ENCODE data around the gene PANX2.
"Not testable (repeated sequence)": the region's sequence is repeated elsewhere in the genome, so short reads cannot be mapped to it uniquely, and the experiment has no call there.

Gene PANX2

GRCh38 chr22:50161508-50162390 lies 8.8 kb upstream of the PANX2 start:
- Histone ChIP-seq H3K27me3 (ENCODE audit: insufficient read depth, low read depth) (no peaks in the 10 kb centered on the region), H3K36me3 (ENCODE audit: insufficient read depth) (no peaks in the 10 kb centered on the region)
- no peak for TF ChIP-seq CTCF (conservative IDR thresholded peaks at IDR 0.05; ENCODE audit: low read depth, low read length)

GRCh38 chr22:50162391-50162956 lies 8.1 kb upstream of the PANX2 start:
- H3K36me3 ChIP-seq (ENCODE audit: insufficient read depth): no peaks in the 10 kb centered on the region
- TF ChIP-seq CTCF (conservative IDR thresholded peaks at IDR 0.05; ENCODE audit: low read depth, low read length): no peak
- no peaks in the 10 kb centered on the region for H3K4me1 ChIP-seq (ENCODE audit: low read depth, poor library complexity, severe bottlenecking)
- no peaks in the 10 kb centered on the region for H3K27me3 ChIP-seq (ENCODE audit: insufficient read depth, low read depth)
- no peak overlapping the region for H2AFZ ChIP-seq (ENCODE audit: low read depth)
- H4K20me1 ChIP-seq (ENCODE audit: insufficient read depth): no peaks in the 10 kb centered on the region
- no peak overlapping the region for H3K4me3 ChIP-seq (IDR thresholded peaks at IDR 0.05; ENCODE audit: insufficient read depth, low read depth, low read length)
- no peaks in the 10 kb centered on the region for H3K79me2 ChIP-seq (ENCODE audit: insufficient read depth, low read depth)
- H3K27ac ChIP-seq: no peak overlapping the region
- no peak overlapping the region for H3K9ac ChIP-seq
- H3K4me2 ChIP-seq: no peak overlapping the region

More at GRCh38 chr22:50161508-50162390, 8.8 kb upstream of the PANX2 start:
- Histone ChIP-seq H3K4me3 (IDR thresholded peaks at IDR 0.05; ENCODE audit: insufficient read depth, low read depth, low read length) (no peak overlapping the region), H3K4me2 (no peak overlapping the region), H3K79me2 (ENCODE audit: insufficient read depth, low read depth) (no peaks in the 10 kb centered on the region), H3K27ac (no peak overlapping the region), H2AFZ (ENCODE audit: low read depth) (no peak overlapping the region), H4K20me1 (ENCODE audit: insufficient read depth) (no peaks in the 10 kb centered on the region), H3K4me1 (ENCODE audit: low read depth, poor library complexity, severe bottlenecking) (no peaks in the 10 kb centered on the region), H3K9ac (no peak overlapping the region)

- H3K27me3 ChIP-seq (ENCODE audit: insufficient read depth, low read depth): no peaks in the 10 kb centered on the region
- H4K20me1 ChIP-seq (ENCODE audit: insufficient read depth): no peaks in the 10 kb centered on the region
- H3K4me1 ChIP-seq (ENCODE audit: low read depth, poor library complexity, severe bottlenecking): no peaks in the 10 kb centered on the region
- H2AFZ ChIP-seq (ENCODE audit: low read depth): no peak overlapping the region
- H3K36me3 ChIP-seq (ENCODE audit: insufficient read depth): no peaks in the 10 kb centered on the region
- no peaks in the 10 kb centered on the region for H3K79me2 ChIP-seq (ENCODE audit: insufficient read depth, low read depth)
- H3K4me2 ChIP-seq: no peak overlapping the region
- no peak overlapping the region for H3K9ac ChIP-seq
- no peak overlapping the region for H3K27ac ChIP-seq
- H3K4me3 ChIP-seq (IDR thresholded peaks at IDR 0.05; ENCODE audit: insufficient read depth, low read depth, low read length): no peak overlapping the region
- TF ChIP-seq CTCF (conservative IDR thresholded peaks at IDR 0.05; ENCODE audit: low read depth, low read length): no peak
Measured at GRCh38 chr22:50165436-50166123, 5.0 kb upstream of the PANX2 start.

- no peak overlapping the region for H3K4me3 ChIP-seq (IDR thresholded peaks at IDR 0.05; ENCODE audit: insufficient read depth, low read depth, low read length)
- H3K4me1 ChIP-seq (ENCODE audit: low read depth, poor library complexity, severe bottlenecking): no peaks in the 10 kb centered on the region
- no peaks in the 10 kb centered on the region for H3K27me3 ChIP-seq (ENCODE audit: insufficient read depth, low read depth)
- H3K27ac ChIP-seq: no peak overlapping the region
- no peaks in the 10 kb centered on the region for H3K36me3 ChIP-seq (ENCODE audit: insufficient read depth)
- no peak overlapping the region for H2AFZ ChIP-seq (ENCODE audit: low read depth)
- no peaks in the 10 kb centered on the region for H4K20me1 ChIP-seq (ENCODE audit: insufficient read depth)
- no peaks in the 10 kb centered on the region for H3K79me2 ChIP-seq (ENCODE audit: insufficient read depth, low read depth)
- H3K4me2 ChIP-seq: no peak overlapping the region
- H3K9ac ChIP-seq: no peak overlapping the region
- no peak for TF ChIP-seq CTCF (conservative IDR thresholded peaks at IDR 0.05; ENCODE audit: low read depth, low read length)
Measured at GRCh38 chr22:50167689-50168489, 2.6 kb upstream of the PANX2 start.

- not testable (repeated sequence) for H2AFZ ChIP-seq (ENCODE audit: low read depth); H3K36me3 ChIP-seq (ENCODE audit: insufficient read depth); H3K4me1 ChIP-seq (ENCODE audit: low read depth, poor library complexity, severe bottlenecking); H3K27me3 ChIP-seq (ENCODE audit: insufficient read depth, low read depth); H3K4me3 ChIP-seq (IDR thresholded peaks at IDR 0.05; ENCODE audit: insufficient read depth, low read depth, low read length); H3K4me2 ChIP-seq; H4K20me1 ChIP-seq (ENCODE audit: insufficient read depth); H3K27ac ChIP-seq; H3K9ac ChIP-seq; H3K79me2 ChIP-seq (ENCODE audit: insufficient read depth, low read depth)
Measured at GRCh38 chr22:50168490-50169180, 1.9 kb upstream of the PANX2 start.

All from KMS-11 (cell line).